OCI-LY3 (cell line): Measurements from ENCODE around the gene KCTD2.

Experiments
- CTCF ChIP-seq: fragments of 200-600, 300-600 bp; sonication (generic); IDR thresholded peaks from 2 replicates; pipeline ENCODE4 v1.5.1; 2014; ENCODE audit warnings: antibody characterized with exemption, low read length, low read depth
- EZH2phosphoT487 ChIP-seq: fragments of 200-600 bp; shearing (Covaris generic); IDR thresholded peaks from 2 replicates; pipeline ENCODE4 v1.6.1; 2018; ENCODE audit warnings: antibody characterized with exemption, mixed run types, low read depth

- TF ChIP-seq CTCF (no peak), EZH2phosphoT487 (no peak)
Measured at GRCh38 chr17:75003957-75004355, 43.1 kb upstream of the KCTD2 start.
